ENCODE results near the gene NEMP1.
A peak's percentile ranks its signal among the peaks of the same experiment; 100 is the strongest.

NEMP1 gene

GRCh38 chr12:57092529-57092862 is 13.9 kb upstream of the NEMP1 start:
- Histone ChIP-seq H2AK5ac (ENCODE audit: low read length, severe bottlenecking) (no peak overlapping the region), H3K9ac (ENCODE audit: low read length) (peak overlapping the region; percentile 95), H3K27me3 (ENCODE audit: control insufficient read depth in 1 of 2, insufficient read depth in 1 of 2, low read length in 2 of 2) (no peaks in the 10 kb centered on the region), H3K4ac (ENCODE audit: low read depth in 1 of 2, low read length in 2 of 2) (peak overlapping the region in 1 of 2 experiments; percentile 67), H2AFZ (ENCODE audit: low read depth, low read length) (no peak overlapping the region), H3K4me1 (ENCODE audit: control insufficient read depth, insufficient read depth, low read depth, low read length) (peaks cover 38% of the 10 kb centered on the region), H3K14ac (ENCODE audit: low read length in 2 of 2) (no peak overlapping the region), H3K4me3 (ENCODE audit: insufficient read depth in 1 of 2, low read depth in 1 of 2, low read length in 2 of 2) (peak overlapping the region in 1 of 2 experiments; percentile 90), H3K23ac (ENCODE audit: low read length in 2 of 2) (no peak overlapping the region), H2BK5ac (ENCODE audit: low read depth, low read length, poor library complexity, severe bottlenecking) (no peak overlapping the region), H3K27ac (ENCODE audit: low read length, poor library complexity, severe bottlenecking) (no peak overlapping the region), H2BK15ac (ENCODE audit: low read depth, poor library complexity, severe bottlenecking) (no peak overlapping the region), H3K79me1 (replicated peaks; ENCODE audit: low read length, poor library complexity, severe bottlenecking) (peaks cover 23% of the 10 kb centered on the region), H2BK12ac (ENCODE audit: low read length in 2 of 2) (peak overlapping the region in 1 of 2 experiments; percentile 2), H2BK120ac (ENCODE audit: low read depth, low read length) (no peak overlapping the region), H4K8ac (ENCODE audit: low read length) (no peak overlapping the region), H3K36me3 (ENCODE audit: control insufficient read depth in 1 of 2, insufficient read depth in 2 of 2, low read depth in 1 of 2, low read length in 2 of 2) (peaks cover 61 to 64% of the 10 kb centered on the region in 2 experiments), H3K18ac (ENCODE audit: low read depth in 1 of 2, low read length in 2 of 2) (no peak overlapping the region), H3K9me3 (ENCODE audit: control insufficient read depth, low read length) (no peaks in the 10 kb centered on the region), H4K91ac (ENCODE audit: low read length) (no peak overlapping the region), H3K4me2 (ENCODE audit: low read length, poor library complexity, severe bottlenecking) (no peak overlapping the region)
- 89% methylated on average over 5 of the region's 5 CpGs for WGBS
- DNase-seq, result no peak

DNA sequence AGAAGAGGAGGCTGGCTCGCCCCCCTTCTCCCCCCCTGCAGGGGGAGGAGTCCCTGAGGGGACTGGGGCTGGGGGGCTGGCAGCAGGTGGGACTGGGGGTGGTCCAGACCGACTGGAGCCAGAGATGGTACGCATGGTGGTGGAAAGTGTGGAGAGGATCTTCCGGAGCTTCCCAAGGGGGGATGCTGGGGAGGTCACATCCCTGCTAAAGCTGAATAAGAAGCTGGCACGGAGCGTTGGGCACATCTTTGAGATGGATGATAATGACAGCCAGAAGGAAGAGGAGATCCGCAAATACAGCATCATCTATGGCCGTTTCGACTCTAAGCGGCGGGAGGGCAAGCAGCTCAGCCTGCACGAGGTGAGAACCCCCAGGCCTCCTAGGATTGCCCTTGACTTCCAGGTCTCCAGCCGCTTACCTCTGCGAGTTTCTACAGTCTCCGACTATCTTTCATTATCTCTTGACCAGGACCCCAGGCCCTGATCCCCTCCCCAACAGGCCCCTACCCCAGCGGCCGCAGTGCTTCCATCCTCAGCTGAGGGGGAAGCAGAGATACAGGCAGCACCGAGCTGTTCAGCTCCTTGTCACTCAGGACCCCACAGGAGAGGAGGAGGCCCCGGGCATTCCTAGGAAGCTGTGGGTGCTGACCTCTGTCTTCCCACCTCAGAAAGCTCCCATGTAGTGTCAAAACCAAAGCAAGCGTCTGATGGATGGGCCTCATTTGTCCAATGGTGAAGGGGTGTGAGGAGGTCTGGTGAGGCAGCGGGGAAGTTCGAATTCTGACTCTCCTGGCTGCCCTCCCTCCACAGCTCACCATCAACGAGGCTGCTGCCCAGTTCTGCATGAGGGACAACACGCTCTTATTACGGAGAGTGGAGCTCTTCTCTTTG is 13.3 kb upstream of the NEMP1 start:
- H3K79me1 ChIP-seq (replicated peaks; ENCODE audit: low read length, poor library complexity, severe bottlenecking), result peaks cover 23% of the 10 kb centered on the region

GRCh38 chr12:57090924-57091637 is 12.5 kb upstream of the NEMP1 start:
- peaks cover 21% of the 10 kb centered on the region for H3K79me1 ChIP-seq (replicated peaks; ENCODE audit: low read length, poor library complexity, severe bottlenecking)
- peak overlapping the region in 1 of 2 experiments; percentile 7 for H3K14ac ChIP-seq (ENCODE audit: low read length in 2 of 2)
- no peak overlapping the region for H3K27ac ChIP-seq (ENCODE audit: low read length, poor library complexity, severe bottlenecking)
- H2AK5ac ChIP-seq (ENCODE audit: low read length, severe bottlenecking), result no peak overlapping the region
- H3K4ac ChIP-seq (ENCODE audit: low read depth in 1 of 2, low read length in 2 of 2), result no peak overlapping the region
- no peak overlapping the region for H2BK120ac ChIP-seq (ENCODE audit: low read depth, low read length)
- peaks cover 30% of the 10 kb centered on the region for H3K4me1 ChIP-seq (ENCODE audit: control insufficient read depth, insufficient read depth, low read depth, low read length)
- H3K27me3 ChIP-seq (ENCODE audit: control insufficient read depth in 1 of 2, insufficient read depth in 1 of 2, low read length in 2 of 2), result no peaks in the 10 kb centered on the region
- peaks cover 47 to 54% of the 10 kb centered on the region in 2 experiments for H3K36me3 ChIP-seq (ENCODE audit: control insufficient read depth in 1 of 2, insufficient read depth in 2 of 2, low read depth in 1 of 2, low read length in 2 of 2)
- no peak overlapping the region for H2BK15ac ChIP-seq (ENCODE audit: low read depth, poor library complexity, severe bottlenecking)
- peak overlapping the region in 1 of 2 experiments; percentile 5 for H3K23ac ChIP-seq (ENCODE audit: low read length in 2 of 2)
- no peak for DNase-seq
- H3K18ac ChIP-seq (ENCODE audit: low read depth in 1 of 2, low read length in 2 of 2), result no peak overlapping the region
- H3K9me3 ChIP-seq (ENCODE audit: control insufficient read depth, low read length), result no peaks in the 10 kb centered on the region
- no peak overlapping the region for H4K8ac ChIP-seq (ENCODE audit: low read length)
- peak overlapping the region; percentile 95 for H3K9ac ChIP-seq (ENCODE audit: low read length)
- H2BK12ac ChIP-seq (ENCODE audit: low read length in 2 of 2), result peak overlapping the region in 1 of 2 experiments; percentile 18
- no peak overlapping the region for H2BK5ac ChIP-seq (ENCODE audit: low read depth, low read length, poor library complexity, severe bottlenecking)
- H3K4me2 ChIP-seq (ENCODE audit: low read length, poor library complexity, severe bottlenecking), result peak overlapping the region; percentile 30
- H2AFZ ChIP-seq (ENCODE audit: low read depth, low read length), result no peak overlapping the region
- 94% methylated on average over 17 of the region's 22 CpGs for WGBS
- H3K4me3 ChIP-seq (ENCODE audit: insufficient read depth in 1 of 2, low read depth in 1 of 2, low read length in 2 of 2), result peak overlapping the region in 1 of 2 experiments; percentile 90
- H4K91ac ChIP-seq (ENCODE audit: low read length), result no peak overlapping the region

More for the DNA sequence above, 13.3 kb upstream of the NEMP1 start:
- no peak overlapping the region for H4K8ac ChIP-seq (ENCODE audit: low read length)
- H2BK5ac ChIP-seq (ENCODE audit: low read depth, low read length, poor library complexity, severe bottlenecking), result no peak overlapping the region
- H2AK5ac ChIP-seq (ENCODE audit: low read length, severe bottlenecking), result no peak overlapping the region
- no peak overlapping the region for H3K14ac ChIP-seq (ENCODE audit: low read length in 2 of 2)
- peak overlapping the region in 1 of 2 experiments; percentile 2 for H2BK12ac ChIP-seq (ENCODE audit: low read length in 2 of 2)
- H2BK120ac ChIP-seq (ENCODE audit: low read depth, low read length), result no peak overlapping the region
- H3K4me3 ChIP-seq (ENCODE audit: insufficient read depth in 1 of 2, low read depth in 1 of 2, low read length in 2 of 2), result peak overlapping the region in 1 of 2 experiments; percentile 90
- no peaks in the 10 kb centered on the region for H3K9me3 ChIP-seq (ENCODE audit: control insufficient read depth, low read length)
- 89% methylated on average over 25 of the region's 25 CpGs for WGBS
- no peak overlapping the region for H2AFZ ChIP-seq (ENCODE audit: low read depth, low read length)
- H3K23ac ChIP-seq (ENCODE audit: low read length in 2 of 2), result no peak overlapping the region
- H3K4me2 ChIP-seq (ENCODE audit: low read length, poor library complexity, severe bottlenecking), result no peak overlapping the region
- H4K91ac ChIP-seq (ENCODE audit: low read length), result no peak overlapping the region
- H3K9ac ChIP-seq (ENCODE audit: low read length), result peak overlapping the region; percentile 95
- H2BK15ac ChIP-seq (ENCODE audit: low read depth, poor library complexity, severe bottlenecking), result no peak overlapping the region
- H3K4me1 ChIP-seq (ENCODE audit: control insufficient read depth, insufficient read depth, low read depth, low read length), result peaks cover 37% of the 10 kb centered on the region
- H3K4ac ChIP-seq (ENCODE audit: low read depth in 1 of 2, low read length in 2 of 2), result peak overlapping the region in 1 of 2 experiments; percentile 67
- no peaks in the 10 kb centered on the region for H3K27me3 ChIP-seq (ENCODE audit: control insufficient read depth in 1 of 2, insufficient read depth in 1 of 2, low read length in 2 of 2)
- H3K27ac ChIP-seq (ENCODE audit: low read length, poor library complexity, severe bottlenecking), result no peak overlapping the region
- H3K36me3 ChIP-seq (ENCODE audit: control insufficient read depth in 1 of 2, insufficient read depth in 2 of 2, low read depth in 1 of 2, low read length in 2 of 2), result peaks cover 55 to 62% of the 10 kb centered on the region in 2 experiments
- DNase-seq, result no peak
- H3K18ac ChIP-seq (ENCODE audit: low read depth in 1 of 2, low read length in 2 of 2), result no peak overlapping the region

DNA sequence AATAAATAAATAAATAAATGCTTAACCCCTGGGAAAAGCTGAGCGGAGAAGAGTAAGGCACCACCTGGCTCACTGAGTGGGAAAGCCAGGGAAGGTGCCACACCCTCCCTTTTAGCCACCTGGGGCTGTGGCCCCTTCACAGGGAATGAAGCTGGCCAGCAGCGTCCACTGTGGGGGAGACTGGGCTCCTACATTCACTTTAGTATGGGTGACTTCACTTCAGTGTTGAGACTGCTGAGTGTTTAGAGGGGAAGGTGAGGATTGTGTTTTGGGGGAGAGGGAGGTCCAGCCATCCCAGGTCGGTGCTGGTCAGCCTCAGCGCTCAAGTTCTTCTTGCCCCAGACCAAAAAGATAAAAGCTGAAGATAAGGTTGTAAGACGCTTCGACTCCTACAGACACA is 11.9 kb upstream of the NEMP1 start:
- Histone ChIP-seq H3K4me1 (ENCODE audit: control insufficient read depth, insufficient read depth, low read depth, low read length) (peaks cover 30% of the 10 kb centered on the region), H3K23ac (ENCODE audit: low read length in 2 of 2) (peak overlapping the region in 1 of 2 experiments; percentile 77), H2AK5ac (ENCODE audit: low read length, severe bottlenecking) (no peak overlapping the region), H3K4me3 (ENCODE audit: insufficient read depth in 1 of 2, low read depth in 1 of 2, low read length in 2 of 2) (peak overlapping the region in 1 of 2 experiments; percentile 90), H3K27ac (ENCODE audit: low read length, poor library complexity, severe bottlenecking) (no peak overlapping the region), H3K36me3 (ENCODE audit: control insufficient read depth in 1 of 2, insufficient read depth in 2 of 2, low read depth in 1 of 2, low read length in 2 of 2) (peaks cover 41 to 49% of the 10 kb centered on the region in 2 experiments), H2BK15ac (ENCODE audit: low read depth, poor library complexity, severe bottlenecking) (no peak overlapping the region), H3K18ac (ENCODE audit: low read depth in 1 of 2, low read length in 2 of 2) (peak overlapping the region in 1 of 2 experiments; percentile 67), H3K4me2 (ENCODE audit: low read length, poor library complexity, severe bottlenecking) (peak overlapping the region; percentile 30), H3K14ac (ENCODE audit: low read length in 2 of 2) (peak overlapping the region in 1 of 2 experiments; percentile 13), H3K9me3 (ENCODE audit: control insufficient read depth, low read length) (no peaks in the 10 kb centered on the region), H2BK120ac (ENCODE audit: low read depth, low read length) (no peak overlapping the region), H2BK12ac (ENCODE audit: low read length in 2 of 2) (no peak overlapping the region), H2BK5ac (ENCODE audit: low read depth, low read length, poor library complexity, severe bottlenecking) (no peak overlapping the region), H2AFZ (ENCODE audit: low read depth, low read length) (no peak overlapping the region), H3K4ac (ENCODE audit: low read depth in 1 of 2, low read length in 2 of 2) (no peak overlapping the region), H4K91ac (ENCODE audit: low read length) (no peak overlapping the region), H3K79me1 (replicated peaks; ENCODE audit: low read length, poor library complexity, severe bottlenecking) (peaks cover 21% of the 10 kb centered on the region), H3K9ac (ENCODE audit: low read length) (peak overlapping the region; percentile 95), H3K27me3 (ENCODE audit: control insufficient read depth in 1 of 2, insufficient read depth in 1 of 2, low read length in 2 of 2) (no peaks in the 10 kb centered on the region), H4K8ac (ENCODE audit: low read length) (no peak overlapping the region)
- 69% methylated on average over 6 of the region's 6 CpGs for WGBS
- no peak for DNase-seq

Data from mesenchymal stem cell (in vitro differentiated cells and primary cell).